Measurements from ENCODE around the gene DCAF8. TPM values are rescaled to one million over a fixed set of nuclear protein-coding genes. Genes with fewer than 3 reads are reported as not detected.

Gene DCAF8
- total RNA-seq, 1 donor from 2014 or later = 130 TPM

GRCh38 chr1:160216301-160216700, 46.0 kb downstream of the DCAF8 start:
- Histone ChIP-seq H3K27me3 (no peaks in the 10 kb centered on the region), H3K4me1 (peaks cover 26% of the 10 kb centered on the region), H3K27ac (no peak overlapping the region), H3K9me3 (no peaks in the 10 kb centered on the region), H3K4me3 (no peak overlapping the region), H3K36me3 (peaks cover 100% of the 10 kb centered on the region)
- DNase-seq = no peak
- intact Hi-C loops (cut with DNase I) = no loop called here
- ATAC-seq = no peak
- TF ChIP-seq CTCF (IDR thresholded peaks at IDR 0.05) = no peak

GRCh38 chr1:160214481-160215140, 47.7 kb downstream of the DCAF8 start:
- H3K4me3 ChIP-seq = no peak overlapping the region
- H3K4me1 ChIP-seq = peaks cover 30% of the 10 kb centered on the region
- no peak overlapping the region for H3K27ac ChIP-seq
- ATAC-seq (no peak), DNase-seq (no peak)
- intact Hi-C loops (cut with DNase I) = no loop called here
- no peaks in the 10 kb centered on the region for H3K27me3 ChIP-seq
- TF ChIP-seq CTCF (IDR thresholded peaks at IDR 0.05) = no peak
- no peaks in the 10 kb centered on the region for H3K9me3 ChIP-seq
- peaks cover 98% of the 10 kb centered on the region for H3K36me3 ChIP-seq

GRCh38 chr1:160211046-160211790, 51.1 kb downstream of the DCAF8 start:
- H3K36me3 ChIP-seq = peaks cover 73% of the 10 kb centered on the region

GRCh38 chr1:160210561-160210960, 51.8 kb downstream of the DCAF8 start:
- no peak for TF ChIP-seq CTCF (IDR thresholded peaks at IDR 0.05)
- no peak for DNase-seq
- Histone ChIP-seq H3K4me1 (peaks cover 45% of the 10 kb centered on the region), H3K27me3 (no peaks in the 10 kb centered on the region), H3K27ac (no peak overlapping the region), H3K4me3 (no peak overlapping the region), H3K36me3 (peaks cover 67% of the 10 kb centered on the region), H3K9me3 (no peaks in the 10 kb centered on the region)
- ATAC-seq = no peak
- intact Hi-C loops (cut with DNase I) = no loop called here

More at GRCh38 chr1:160211046-160211790, 51.1 kb downstream of the DCAF8 start:
- Histone ChIP-seq H3K4me3 (no peak overlapping the region), H3K27ac (no peak overlapping the region), H3K27me3 (no peaks in the 10 kb centered on the region), H3K9me3 (no peaks in the 10 kb centered on the region), H3K4me1 (peaks cover 45% of the 10 kb centered on the region)
- TF ChIP-seq CTCF (IDR thresholded peaks at IDR 0.05) = no peak
- no peak for ATAC-seq
- DNase-seq = no peak
- intact Hi-C loops (cut with DNase I) = no loop called here

- Histone ChIP-seq H3K4me3 (no peak overlapping the region), H3K9me3 (no peaks in the 10 kb centered on the region), H3K36me3 (peaks cover 56% of the 10 kb centered on the region), H3K27ac (peak overlapping the region; percentile 68), H3K27me3 (no peaks in the 10 kb centered on the region), H3K4me1 (peaks cover 50% of the 10 kb centered on the region)
- ATAC-seq (no peak), DNase-seq (no peak)
- intact Hi-C loops (cut with DNase I) = no loop called here
- TF ChIP-seq CTCF (IDR thresholded peaks at IDR 0.05) = no peak
These were observed 52.9 kb downstream of the DCAF8 start for GRCh38 chr1:160209321-160210046.

All from upper lobe of right lung (tissue), 1 donor.